ENCODE data around the gene PHOX2A. TPM values are rescaled to one million over a fixed set of nuclear protein-coding genes. Genes with fewer than 3 reads are reported as not detected.

The PHOX2A gene
- total RNA-seq: not detected in 2 replicates

DNA sequence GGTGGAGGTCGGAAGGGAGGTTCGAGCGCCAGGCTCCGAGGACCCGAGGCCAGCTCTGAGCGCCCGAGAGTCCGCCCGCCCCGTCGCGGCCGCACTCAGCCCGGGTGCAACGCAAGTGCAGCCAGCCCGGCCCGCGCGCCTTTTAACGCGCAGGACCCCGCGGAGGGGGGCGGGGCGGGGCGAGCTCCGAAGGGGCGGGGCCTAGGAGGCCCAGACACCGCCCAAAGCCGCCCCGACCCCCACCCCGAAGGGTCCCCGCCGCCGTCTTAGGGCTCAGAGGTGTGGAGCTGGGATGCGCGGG lies at the start of gene PHOX2A:
Gene PHOX2A (minus strand): TSS at position 117 of the 301 bp plus-strand sequence. CDS start 172 bp downstream, outside the sequence.

DNA sequence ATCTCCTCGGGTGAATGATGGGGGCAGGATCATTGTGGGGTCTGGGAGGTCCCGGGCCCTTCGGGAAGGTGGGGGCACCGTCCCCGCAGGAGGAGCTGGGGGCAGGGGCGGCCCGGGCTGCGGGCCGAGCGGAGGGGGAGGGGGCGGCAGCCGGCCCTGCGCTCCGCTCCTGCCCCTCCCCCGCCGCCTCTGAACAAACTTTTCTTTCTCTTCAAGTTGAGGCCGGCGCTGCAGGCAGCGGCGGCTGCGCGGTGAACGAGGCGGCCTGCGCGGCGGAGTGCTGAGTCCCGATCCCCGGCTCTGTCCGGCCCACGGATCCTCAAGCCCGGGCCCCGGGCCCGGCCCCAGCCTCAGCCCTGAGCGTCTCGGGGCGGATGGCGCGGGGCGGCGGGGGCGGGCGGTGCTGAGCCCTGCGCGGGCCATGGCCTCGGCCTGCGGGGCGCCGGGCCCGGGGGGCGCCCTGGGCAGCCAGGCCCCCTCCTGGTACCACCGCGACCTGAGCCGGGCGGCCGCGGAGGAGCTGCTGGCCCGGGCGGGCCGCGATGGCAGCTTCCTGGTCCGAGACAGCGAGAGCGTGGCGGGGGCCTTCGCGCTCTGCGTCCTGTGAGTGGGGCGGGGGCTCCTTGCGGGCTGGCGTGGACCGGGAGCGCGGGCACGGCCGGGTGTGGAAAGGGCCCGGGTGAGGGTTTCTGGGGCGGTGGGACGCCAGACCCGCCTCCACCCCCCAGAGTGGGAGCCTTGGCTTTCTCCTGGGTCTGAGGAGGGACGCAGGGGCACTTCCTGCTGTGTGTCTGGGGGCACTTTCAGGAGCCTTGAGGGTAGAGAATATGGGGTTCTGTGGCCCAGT lies 19.2 kb downstream of the PHOX2A start, which contains the start of gene INPPL1:
Gene INPPL1 (plus strand): TSS at position 204 of the 847 bp plus-strand sequence. CDS start 218 bp downstream, at position 422.

DNA sequence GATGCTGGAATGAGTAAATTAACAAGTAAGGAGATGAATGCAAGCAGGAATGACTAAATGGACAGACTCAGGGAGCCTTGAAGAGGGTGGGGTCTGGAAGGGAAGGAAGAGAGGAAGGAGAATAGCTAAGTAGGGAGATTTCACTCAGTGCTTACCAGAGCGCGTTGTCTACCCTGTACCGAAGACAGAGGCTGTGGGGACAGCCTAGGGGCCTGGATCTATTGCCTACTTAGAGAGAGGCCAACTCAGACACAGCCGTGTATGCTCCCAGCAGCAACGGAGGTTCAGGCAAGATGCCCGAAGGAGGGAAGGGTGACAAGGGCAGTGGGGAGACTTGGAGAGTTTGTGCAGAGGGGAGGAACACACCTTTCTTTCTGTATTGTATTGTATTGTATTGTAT lies 27.3 kb downstream of the PHOX2A start, which contains the start of gene FOLR2:
Gene FOLR2 (plus strand): TSS at position 157 of the 400 bp plus-strand sequence. CDS start 1,791 bp downstream, outside the sequence.

DNA sequence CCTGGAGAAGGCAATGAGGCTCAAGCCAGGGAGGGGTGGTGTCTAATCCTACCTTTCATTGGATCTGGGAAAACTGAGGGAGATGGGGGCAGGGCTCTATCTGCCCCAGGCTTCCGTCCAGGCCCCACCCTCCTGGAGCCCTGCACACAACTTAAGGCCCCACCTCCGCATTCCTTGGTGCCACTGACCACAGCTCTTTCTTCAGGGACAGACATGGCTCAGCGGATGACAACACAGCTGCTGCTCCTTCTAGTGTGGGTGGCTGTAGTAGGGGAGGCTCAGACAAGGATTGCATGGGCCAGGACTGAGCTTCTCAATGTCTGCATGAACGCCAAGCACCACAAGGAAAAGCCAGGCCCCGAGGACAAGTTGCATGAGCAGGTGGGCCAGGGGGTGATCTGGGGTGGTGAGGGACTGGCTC lies 52.0 kb downstream of the PHOX2A start, which contains the start of gene FOLR1:
Gene FOLR1 (plus strand): TSS at position 180 of the 421 bp plus-strand sequence. CDS start 34 bp downstream, at position 214.

Other genes with a start within 250 kb of the PHOX2A start
- gene IL18BP, start 245.3 kb downstream of the PHOX2A start, total RNA-seq: 1.5 and 3.4 TPM in 2 replicates
- gene NUMA1, start 163.6 kb downstream of the PHOX2A start, total RNA-seq: 141 and 207 TPM in 2 replicates
- gene LRRC51, start 163.3 kb downstream of the PHOX2A start, total RNA-seq: 5.4 and 7.3 TPM in 2 replicates
- 62.3 and 125 TPM in 2 replicates for gene LAMTOR1, start 140.9 kb downstream of the PHOX2A start, total RNA-seq
- not detected in 2 replicates for gene TOMT, start 138.3 kb downstream of the PHOX2A start, total RNA-seq
- gene ANAPC15, start 131.5 kb downstream of the PHOX2A start, total RNA-seq: 13.8 and 49.3 TPM in 2 replicates
- 0.19 and 1.1 TPM in 2 replicates for gene FOLR3, start 108.5 kb downstream of the PHOX2A start, total RNA-seq
- gene FOLR1, start 52.0 kb downstream of the PHOX2A start, total RNA-seq: 0.28 TPM in 1 of 2 replicates, not detected in the other
- not detected in 2 replicates for gene FOLR2, start 27.4 kb downstream of the PHOX2A start, total RNA-seq
- 53.8 and 63.6 TPM in 2 replicates for gene INPPL1, start 19.4 kb downstream of the PHOX2A start, total RNA-seq
- 33.0 and 59.8 TPM in 2 replicates for gene CLPB, start 190.4 kb upstream of the PHOX2A start, total RNA-seq